ENCODE results near the gene KICS2.

DNA sequence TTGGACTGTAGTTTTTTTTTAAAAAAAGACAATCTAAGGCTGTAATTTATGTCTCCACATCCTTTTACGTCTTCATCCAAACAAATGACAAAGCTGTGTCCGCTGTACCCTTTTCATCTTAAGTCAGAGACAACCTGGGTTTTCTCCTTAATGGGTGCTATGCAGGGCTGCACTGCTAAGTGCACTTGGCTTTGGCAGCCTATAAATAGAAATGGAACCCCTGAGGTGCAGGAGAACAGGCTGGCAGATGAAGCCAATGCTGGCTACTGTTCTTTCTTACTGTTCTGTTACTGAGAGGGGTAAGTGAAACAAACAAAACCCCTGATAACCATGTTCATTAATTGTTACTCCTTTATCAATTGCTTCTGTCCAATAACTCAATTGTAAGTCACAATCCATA is 47.1 kb upstream of the KICS2 start:
- TF ChIP-seq CTCF (IDR thresholded peaks at IDR 0.05; ENCODE audit: insufficient read depth, low read length), result no peak
- no peak for TF ChIP-seq REST (IDR thresholded peaks at IDR 0.05; ENCODE audit: insufficient replicate concordance, low read depth)

Measured in HL-60 (cell line).